HG03280 (cell line): ENCODE results near the gene MYOCD.
"Not testable (repeated sequence)": the region's sequence is repeated elsewhere in the genome, so short reads cannot be mapped to it uniquely, and the experiment has no call there.

ENCODE experiments used
- ATAC-seq: cut with Tn5 transposase; IDR thresholded peaks from one replicate; pipeline ENCODE4 v1.9.1; 2021; ENCODE audit warnings: mild to moderate bottlenecking, moderate library complexity; ENCODE audit not compliant: unreplicated experiment

Gene MYOCD, protein sequence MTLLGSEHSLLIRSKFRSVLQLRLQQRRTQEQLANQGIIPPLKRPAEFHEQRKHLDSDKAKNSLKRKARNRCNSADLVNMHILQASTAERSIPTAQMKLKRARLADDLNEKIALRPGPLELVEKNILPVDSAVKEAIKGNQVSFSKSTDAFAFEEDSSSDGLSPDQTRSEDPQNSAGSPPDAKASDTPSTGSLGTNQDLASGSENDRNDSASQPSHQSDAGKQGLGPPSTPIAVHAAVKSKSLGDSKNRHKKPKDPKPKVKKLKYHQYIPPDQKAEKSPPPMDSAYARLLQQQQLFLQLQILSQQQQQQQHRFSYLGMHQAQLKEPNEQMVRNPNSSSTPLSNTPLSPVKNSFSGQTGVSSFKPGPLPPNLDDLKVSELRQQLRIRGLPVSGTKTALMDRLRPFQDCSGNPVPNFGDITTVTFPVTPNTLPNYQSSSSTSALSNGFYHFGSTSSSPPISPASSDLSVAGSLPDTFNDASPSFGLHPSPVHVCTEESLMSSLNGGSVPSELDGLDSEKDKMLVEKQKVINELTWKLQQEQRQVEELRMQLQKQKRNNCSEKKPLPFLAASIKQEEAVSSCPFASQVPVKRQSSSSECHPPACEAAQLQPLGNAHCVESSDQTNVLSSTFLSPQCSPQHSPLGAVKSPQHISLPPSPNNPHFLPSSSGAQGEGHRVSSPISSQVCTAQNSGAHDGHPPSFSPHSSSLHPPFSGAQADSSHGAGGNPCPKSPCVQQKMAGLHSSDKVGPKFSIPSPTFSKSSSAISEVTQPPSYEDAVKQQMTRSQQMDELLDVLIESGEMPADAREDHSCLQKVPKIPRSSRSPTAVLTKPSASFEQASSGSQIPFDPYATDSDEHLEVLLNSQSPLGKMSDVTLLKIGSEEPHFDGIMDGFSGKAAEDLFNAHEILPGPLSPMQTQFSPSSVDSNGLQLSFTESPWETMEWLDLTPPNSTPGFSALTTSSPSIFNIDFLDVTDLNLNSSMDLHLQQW

DNA sequence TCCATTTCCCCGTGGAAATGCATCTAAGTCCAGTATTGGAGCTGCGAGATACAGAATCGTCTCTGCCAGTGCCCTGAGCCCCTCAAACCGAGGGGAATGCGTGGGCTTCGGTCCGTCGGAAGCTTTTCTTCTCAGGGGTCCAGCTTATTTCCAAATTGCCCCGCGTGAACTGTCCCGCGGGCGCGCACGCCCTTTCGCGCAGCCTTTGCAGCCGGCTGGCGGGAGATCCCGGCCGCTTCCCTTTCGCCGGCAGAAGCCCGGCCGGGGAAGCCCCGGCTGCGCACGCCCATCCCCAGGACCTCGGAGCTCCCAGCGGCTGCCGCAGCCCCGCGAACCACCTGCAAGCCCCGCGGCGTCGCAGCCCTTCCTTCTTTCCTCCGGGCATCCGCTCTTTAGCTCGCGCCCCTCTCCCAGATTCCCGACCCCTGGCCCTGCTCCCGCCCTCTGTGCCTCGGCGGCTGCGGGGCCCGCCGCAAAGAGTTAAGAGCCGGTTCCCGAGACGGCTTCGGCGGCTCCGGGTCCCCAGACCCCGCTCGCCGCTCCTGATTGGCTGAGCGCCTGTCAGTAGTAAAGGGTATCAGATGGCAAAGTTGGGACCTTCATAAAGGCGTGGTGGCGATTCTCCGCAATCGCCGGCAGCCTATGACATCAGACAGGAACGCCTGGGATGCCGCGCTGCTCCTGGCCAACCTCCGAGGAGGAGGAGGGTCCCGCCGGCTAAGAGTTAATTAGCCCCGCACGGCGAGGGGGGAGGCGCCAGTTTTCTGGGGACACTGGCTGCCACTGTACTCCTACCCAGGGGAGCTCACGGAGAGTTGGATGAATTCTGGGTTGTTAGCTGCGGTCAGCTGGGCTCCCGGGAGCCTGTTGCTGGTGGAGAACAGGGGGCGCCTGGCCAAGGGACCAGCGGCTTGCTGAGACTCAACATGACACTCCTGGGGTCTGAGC is at the start of gene MYOCD:
MYOCD (plus strand) TSS at position 628 of the 948 bp plus-strand sequence; CDS start at position 927, 299 bp downstream.
- ATAC-seq: no peak

DNA sequence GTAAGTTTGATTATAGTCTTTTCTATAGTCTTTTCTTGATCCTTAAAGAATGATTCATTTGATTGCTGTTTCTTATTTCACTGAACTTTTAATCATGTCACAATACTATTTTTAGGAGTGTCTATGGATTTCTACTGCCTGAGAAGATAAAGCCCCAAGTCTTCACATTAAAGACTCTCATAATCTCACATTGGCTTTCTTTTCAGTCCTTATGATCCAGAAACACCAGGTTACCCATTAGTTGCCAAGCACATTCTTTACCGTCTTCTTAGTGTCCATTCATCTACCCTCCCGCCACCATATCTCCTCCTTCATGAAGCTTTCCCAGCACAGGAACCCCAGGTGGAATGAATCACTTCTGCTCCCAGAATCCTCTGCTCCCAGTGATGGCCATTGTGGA is 49.5 kb upstream of the MYOCD start:
- no peak for ATAC-seq

DNA sequence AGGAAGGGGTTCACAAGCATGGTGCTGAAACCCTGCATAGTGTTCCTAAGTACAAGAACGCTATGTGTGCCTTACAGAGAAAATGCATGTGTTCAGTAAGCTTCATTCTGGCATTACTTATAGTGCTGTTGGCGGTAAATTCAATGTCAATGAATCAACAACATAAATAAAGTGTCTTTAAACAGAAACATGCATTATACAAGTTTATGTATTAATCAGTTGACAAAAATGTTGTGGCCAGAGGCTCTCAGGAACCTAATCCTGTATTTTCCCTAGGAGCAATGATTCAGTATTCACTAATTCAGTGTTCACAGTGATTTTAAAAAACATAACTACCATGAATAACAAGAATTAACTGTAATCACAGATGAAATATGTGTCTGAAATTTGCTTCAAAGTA is 47.1 kb upstream of the MYOCD start:
- no peak for ATAC-seq

DNA sequence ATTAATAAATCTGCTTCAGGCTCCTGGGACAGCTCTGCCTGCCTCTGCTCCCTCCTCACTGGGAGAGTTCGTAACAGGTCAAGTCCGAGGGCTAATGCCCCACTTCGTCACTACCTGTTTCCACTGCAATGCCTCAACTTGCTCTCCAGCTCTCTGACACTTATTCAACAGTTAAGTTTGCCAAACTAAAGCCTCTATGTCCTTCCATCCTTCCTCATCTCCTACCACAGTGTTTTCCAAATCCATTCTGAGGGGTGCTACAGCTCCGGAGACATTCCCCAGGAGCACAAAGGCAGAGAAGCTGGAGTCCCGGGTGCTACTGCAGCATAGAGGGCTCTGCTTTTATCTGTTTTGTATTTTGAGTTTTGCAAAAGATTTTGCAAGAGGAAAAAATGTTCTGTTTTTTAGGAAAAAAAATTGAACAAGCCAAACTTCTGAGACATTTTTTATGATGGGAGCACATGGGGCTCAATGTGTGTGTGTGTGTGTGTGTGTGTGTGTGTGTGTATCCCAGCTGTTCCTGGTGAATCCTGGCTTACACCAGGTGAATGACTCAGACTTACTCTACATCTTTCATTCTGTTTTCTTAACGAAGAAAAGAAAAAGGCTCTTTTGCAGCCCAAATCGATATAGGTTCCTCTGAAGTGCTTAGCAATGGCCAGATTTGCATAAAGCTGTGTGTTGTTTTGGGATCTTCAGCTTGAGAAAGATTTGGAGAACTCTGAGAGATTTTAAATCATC is 46.1 kb upstream of the MYOCD start:
- ATAC-seq: no peak

DNA sequence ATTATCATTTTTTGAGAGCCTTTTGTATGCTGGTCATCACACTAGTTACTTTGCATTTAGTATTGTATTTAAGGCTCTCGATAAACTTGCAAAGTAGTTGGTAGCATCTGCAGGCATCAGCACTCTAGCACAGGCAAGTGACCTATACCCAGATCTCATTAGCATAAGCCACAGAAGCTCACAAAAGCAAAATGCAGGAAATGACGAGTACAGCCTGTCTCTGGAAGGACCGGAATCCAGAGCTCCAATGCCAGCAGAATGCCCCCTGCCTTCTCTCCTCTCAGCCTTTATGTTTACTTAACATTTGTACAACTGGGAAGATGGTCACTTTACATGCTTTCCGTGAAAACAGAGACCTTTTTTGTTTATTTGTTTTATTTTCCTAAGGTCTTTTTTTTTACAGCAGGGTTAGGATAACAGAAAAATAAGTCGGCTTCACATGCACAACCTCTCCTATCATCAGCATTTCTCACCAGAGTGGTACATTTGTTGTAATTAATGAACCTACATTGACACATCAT is 45.4 kb upstream of the MYOCD start:
- no peak for ATAC-seq

DNA sequence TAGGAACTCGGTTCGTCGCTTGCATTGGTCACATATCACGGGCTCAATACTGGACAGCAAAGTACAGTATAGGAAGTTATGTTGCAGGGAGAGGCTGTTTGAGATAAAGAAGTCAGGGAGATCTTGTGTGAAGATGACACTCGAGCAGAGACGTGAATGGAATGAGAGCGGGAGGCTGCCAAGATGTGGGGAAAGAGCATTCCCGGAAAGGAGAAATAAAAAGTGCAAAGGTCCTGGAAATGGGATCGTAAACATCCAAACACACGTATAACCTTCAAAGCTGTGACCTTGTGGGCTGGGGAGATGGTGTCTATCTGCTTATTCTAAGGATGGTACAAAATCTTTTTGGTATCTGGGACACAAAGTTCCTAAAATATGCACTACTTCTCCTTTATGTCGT is 43.0 kb upstream of the MYOCD start:
- no peak for ATAC-seq

DNA sequence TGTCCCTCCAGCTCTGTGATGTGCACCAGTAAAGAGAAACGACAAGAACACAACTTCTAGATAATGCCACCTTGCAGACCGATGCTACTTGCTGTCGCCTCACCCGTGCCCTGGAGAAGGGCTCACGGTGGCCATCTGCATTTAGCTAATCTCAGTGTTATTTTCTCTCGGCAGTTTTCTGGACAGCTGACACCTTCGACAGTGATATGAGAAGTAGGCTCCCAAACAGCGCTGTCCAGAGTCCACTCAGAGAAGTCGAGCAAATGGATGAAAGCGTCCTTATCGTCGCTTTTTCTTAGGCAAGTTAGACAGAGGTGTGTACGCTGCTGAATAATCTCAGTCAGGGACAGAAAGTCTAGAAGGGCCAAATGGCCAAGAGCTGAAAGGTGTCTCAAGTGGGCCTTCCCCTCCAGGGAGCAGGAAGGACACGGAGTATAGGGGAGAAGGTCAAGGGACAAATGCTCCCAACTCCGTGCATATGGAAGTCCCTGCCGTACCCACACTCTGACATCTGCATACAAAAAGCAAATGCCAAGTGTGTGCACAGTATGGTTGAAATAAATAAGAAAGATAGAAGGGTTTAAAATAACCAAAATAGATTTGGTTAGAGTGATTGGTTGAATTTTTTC is 42.4 kb upstream of the MYOCD start:
- ATAC-seq: no peak

DNA sequence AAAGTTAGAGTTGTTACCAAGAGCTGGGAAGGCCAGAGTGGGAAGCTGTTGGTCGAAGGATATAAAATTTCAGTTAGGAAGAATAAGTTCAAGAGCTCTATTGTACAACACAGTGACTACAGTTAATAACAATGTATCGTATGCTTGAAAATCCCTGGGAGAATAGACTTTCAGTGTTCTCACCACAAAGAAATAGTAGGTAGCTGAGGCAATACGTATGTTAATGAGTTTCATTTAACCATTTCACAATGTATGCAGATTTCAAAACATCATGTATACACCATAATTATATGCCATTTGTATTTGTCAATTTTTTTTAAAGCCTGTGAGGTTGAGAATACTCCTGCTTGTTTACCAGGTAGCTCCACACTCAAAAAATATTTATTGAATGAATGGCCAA is 41.5 kb upstream of the MYOCD start:
- ATAC-seq: no peak

DNA sequence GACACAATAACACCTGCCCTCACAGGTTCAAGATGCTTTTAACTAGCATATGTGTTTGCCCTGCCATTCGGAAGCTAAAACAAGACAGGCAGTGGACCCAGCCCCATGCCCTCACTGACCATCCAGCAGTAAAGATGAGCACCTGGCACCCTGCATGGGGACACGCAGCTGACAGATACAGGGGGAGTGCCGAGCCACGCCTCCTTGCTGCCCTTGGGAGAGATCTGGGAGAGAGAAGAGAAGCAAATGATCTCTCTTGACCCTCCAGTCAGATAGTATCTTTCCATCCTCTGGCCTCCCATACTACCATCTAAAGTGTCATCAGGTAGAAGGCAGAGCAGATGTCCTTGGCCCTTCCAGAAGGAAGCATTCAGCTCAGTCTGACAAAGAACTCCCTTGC is 40.6 kb upstream of the MYOCD start:
- no peak for ATAC-seq

DNA sequence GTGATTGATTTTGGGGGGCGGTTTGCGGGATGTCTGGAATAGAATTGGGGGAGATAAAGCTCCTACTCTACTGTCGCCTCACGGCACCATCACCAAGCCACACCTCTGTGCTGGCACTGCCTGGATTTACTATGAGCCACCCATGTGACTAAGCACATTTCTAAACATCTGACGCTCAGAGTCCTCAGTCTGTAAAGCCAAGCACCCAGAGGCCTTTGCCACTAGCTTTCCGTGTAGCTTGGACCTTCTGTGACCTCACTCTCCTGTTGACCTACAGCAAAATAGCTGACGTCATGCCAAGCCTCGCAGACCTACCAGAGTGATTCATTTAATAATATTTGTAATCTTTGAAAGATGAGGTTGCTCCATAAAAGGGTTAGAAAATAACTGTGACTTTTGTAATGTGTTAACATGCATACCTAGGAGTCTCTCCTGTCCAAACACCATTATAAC is 38.5 kb upstream of the MYOCD start:
- ATAC-seq: no peak

DNA sequence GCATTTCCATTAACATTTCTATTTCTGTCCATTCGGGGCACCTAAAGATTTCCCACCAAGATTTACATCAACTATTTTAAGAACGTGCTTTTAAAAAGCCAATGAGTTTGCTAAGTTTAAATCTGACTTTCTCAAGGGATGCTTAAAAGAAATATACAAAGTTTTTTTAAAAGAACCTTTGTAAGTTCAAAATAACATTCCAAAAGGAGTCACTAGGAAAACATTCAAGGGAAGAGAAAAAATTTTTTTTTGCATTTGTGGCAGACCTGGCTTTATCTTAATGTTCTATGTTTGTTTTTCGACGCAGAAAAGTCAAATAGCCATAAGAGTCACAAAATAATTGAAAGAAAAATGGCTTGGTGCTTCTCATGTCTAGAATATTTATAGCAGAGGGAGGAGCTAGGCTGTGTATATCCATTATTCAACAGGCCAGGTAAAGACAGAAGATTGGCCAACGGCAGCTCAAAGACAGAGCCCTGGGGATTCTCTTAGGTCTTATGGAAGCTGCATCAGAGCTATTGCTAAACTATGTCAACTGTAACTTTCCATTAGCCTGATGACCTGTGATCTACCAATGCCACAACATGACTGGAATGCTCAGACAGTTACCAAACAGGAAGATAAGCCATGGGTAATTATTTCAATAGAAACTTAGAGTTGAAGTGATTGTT is 37.8 kb upstream of the MYOCD start:
- ATAC-seq: no peak

DNA sequence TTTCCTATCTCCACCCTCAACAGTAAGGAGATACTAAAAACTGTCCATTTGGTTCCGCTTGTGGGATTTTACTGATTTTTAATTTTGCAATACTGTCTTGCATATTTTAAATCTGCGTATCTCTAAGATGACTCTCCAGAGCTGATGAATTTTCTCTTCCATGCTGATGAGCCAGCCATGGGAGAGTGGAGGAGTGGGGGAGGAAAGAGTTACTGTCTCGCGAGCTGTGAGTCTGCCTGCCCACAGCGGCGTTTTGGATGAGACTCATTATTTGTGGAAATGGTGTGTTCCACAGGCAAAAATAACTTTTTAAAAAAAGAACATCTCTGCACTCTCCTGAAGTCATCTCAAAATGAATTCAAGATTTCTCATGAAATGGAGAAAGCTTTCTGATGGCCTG is 34.6 kb upstream of the MYOCD start:
- ATAC-seq: no peak

DNA sequence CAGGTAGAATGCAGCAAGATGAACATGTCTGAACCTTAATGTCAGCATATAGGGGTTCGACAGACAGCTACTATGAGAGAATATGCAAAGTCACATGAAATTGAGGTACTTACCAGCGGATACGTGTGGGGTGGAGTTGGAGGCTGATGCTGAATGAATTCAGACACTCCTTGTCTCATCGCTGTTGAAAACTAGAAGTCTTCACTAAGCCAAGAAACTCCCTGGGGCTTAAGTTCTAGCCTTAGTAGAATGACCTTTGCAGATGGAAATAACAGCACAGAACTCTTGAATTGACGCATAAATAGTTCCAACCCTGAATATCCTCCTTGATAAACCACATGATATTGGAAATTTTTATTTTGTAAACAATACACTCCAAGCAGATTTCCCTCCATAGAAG is 32.9 kb upstream of the MYOCD start:
- no peak for ATAC-seq

DNA sequence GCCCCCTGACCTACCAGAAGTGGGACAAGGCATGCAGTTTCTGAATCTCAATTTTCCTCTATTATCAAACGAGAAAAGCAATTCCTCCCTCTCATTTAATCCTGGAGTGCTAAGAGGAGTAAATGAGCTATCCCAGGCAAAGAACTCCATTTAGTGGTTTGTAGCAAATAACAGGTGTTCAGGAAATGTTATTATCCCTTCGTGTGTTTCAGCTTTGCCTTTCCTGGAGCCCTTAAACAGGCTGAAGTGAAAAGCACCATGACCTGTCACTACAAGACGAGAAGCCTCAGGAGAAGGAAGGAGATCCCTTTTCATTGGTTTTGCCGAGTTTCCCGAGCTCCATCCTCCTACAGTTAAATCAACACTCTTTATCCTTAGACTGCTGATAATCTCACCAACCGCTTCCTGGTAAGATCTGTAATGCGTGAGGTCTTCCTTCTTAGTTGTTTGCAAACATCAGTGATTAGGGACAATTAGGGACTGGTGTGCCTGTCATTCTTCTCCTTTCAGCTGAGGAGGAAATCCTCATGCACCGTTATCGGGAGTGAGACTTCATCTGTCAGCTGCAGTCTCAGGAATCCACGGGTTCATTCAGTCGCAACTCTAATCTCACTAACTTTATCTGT is 30.8 kb upstream of the MYOCD start:
- no peak for ATAC-seq

DNA sequence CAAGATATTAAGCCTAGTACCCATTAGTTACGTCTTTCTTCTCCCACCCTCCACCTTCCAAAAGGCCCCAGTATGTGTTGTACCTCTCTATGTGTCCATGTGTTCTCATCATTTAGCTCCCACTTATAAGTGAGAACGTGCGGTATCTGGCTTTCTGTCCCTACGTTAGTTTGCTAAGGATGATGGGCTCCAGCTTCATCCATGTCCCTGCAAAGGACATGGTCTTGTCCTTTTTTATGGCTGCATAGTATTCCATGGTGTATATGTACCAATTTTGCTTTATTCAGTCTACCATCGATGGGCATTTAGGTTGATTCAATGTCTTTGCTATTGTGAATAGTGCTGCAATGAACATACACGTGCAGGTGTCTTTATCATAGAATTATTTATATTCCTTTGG is 29.7 kb upstream of the MYOCD start:
- ATAC-seq: not testable (repeated sequence)

DNA sequence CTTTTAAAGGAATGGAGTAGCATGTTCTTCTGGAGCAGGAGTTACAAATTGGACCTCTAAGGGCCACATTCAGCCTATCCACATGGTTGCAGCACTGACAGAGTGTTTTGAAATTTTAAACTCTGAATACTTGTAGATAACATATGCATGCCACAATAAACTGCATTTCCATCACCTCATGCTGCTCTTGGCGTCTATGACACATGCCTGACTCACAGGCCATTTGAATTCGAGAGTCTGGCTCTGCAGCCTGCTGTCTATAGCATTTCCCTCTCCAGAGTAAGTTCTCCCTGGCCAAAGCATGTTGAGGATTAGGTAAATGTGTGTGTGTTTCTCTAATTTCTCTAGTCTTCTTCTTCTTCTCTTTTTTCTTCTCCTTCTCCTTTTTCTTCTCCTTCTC is 28.7 kb upstream of the MYOCD start:
- no peak for ATAC-seq

DNA sequence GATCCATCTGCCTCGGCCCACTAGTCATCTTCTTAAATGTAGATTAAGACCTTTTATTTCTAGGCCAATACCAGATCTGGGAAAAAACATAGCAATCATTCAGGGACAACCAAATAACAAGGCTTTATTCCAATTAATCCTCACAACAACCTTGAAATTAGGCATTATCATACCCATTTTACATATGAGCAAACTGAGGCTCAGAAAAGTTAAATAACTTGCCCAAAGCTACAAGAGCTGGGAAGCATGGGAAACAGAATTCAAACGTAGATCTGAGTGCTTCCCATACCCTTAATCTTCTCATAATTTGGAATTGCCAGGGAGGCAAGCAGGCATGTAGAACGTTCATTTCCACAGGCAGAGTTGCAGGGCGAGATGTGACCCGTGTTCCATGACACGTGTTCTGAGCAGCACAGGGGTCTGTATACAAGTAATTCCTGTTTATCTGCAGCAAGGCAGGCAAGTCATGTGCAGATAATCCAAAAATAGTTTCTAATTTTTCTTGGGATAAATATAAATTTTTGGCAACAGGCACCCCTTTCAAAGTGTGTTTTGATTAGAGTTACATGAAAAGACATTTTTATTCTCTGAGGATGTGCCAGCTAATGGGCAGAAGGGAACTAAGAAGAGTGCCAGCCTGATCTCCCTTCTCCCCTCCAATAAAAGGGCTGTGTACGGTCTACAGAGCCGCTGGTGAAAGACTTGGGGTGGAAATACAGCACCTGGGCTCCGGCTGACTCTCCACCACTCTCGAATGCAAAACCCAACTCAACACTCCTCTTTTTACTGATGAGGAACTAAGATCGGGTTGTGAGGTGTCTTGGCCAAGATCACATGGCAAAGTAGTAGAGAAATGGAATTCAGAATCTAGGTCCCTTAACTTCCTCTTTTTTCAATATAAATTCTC is 27.7 kb upstream of the MYOCD start:
- ATAC-seq: no peak
